ENCODE data around the gene GPC5.

GPC5 gene

DNA sequence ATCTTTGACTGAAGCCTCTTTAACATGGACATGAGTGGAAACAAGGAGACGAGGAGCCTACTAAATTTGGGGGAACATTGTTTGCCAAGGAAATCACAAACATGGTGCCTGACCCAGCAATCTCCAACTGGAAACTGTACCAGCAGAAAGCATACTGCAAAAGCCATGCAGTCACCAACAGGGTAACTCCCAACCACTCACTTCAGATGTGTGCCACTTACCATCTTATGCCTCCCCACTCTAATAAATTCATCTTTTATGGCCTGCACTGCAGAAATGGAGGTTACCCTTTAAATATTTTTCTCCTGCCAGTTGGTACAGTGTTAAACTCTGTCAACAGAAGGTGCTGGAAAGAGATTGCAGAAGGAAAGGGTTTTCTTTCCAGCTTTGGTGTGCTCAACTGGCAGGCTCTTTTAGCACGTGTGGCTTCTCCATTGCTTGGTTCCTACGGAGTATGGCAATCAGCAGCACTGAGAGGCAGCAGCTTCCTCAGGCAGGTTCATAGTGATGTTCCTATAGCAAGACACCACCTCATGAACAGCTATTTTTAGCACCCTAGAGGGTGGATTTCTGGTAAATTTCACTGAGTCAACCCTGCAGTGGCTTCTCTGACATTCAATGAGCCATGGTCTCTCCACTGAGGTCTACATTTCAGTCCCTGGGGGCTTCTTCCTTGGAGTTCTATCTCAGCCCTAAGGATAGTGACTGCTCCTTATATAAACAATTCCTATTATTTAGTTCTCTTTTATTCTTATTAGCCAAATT lies 29.6 kb upstream of the GPC5 start:
- no peak overlapping the region for H3K4me3 ChIP-seq (ENCODE audit: low read length in 2 of 2)
- no peaks in the 10 kb centered on the region for H3K9me3 ChIP-seq (ENCODE audit: control insufficient read depth in 2 of 2, low read length in 2 of 2)
- H3K4me1 ChIP-seq (ENCODE audit: control insufficient read depth in 2 of 2, insufficient read depth in 2 of 2, low read length in 2 of 2): no peaks in the 10 kb centered on the region
- no peak overlapping the region for H3K9ac ChIP-seq (ENCODE audit: low read depth in 1 of 2, low read length in 2 of 2)
- peaks cover 0 to 3% of the 10 kb centered on the region in 2 donors for H3K27me3 ChIP-seq (ENCODE audit: control insufficient read depth in 2 of 2, insufficient read depth in 2 of 2, low read length in 2 of 2)
- H3K36me3 ChIP-seq (ENCODE audit: control insufficient read depth in 2 of 2, insufficient read depth in 2 of 2, low read length in 2 of 2): no peaks in the 10 kb centered on the region
- no peak overlapping the region for H3K27ac ChIP-seq (ENCODE audit: low read depth in 2 of 2, low read length in 2 of 2)

DNA sequence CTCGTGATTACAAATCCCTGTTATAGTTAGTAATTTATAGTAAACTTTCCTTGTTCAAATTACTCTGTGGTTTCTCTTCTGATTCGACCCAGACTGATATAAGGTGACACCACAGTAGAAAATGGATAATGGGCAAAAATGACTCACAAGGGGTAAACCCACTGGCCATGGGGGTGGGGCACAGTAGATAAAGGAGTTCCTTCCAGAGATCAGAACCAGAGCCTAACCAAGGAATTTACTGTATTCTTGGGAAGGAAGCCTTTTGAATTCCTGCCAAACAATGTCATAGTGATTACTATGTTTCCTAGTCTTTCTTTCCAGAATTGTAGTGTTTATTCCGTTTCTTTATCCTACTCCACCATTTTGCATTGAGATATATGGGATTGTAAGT lies 29.0 kb upstream of the GPC5 start:
- no peaks in the 10 kb centered on the region for H3K4me1 ChIP-seq (ENCODE audit: control insufficient read depth in 2 of 2, insufficient read depth in 2 of 2, low read length in 2 of 2)
- H3K36me3 ChIP-seq (ENCODE audit: control insufficient read depth in 2 of 2, insufficient read depth in 2 of 2, low read length in 2 of 2): no peaks in the 10 kb centered on the region
- H3K9ac ChIP-seq (ENCODE audit: low read depth in 1 of 2, low read length in 2 of 2): no peak overlapping the region
- peaks cover 0 to 4% of the 10 kb centered on the region in 2 donors for H3K27me3 ChIP-seq (ENCODE audit: control insufficient read depth in 2 of 2, insufficient read depth in 2 of 2, low read length in 2 of 2)
- H3K27ac ChIP-seq (ENCODE audit: low read depth in 2 of 2, low read length in 2 of 2): no peak overlapping the region
- H3K4me3 ChIP-seq (ENCODE audit: low read length in 2 of 2): no peak overlapping the region
- no peaks in the 10 kb centered on the region for H3K9me3 ChIP-seq (ENCODE audit: control insufficient read depth in 2 of 2, low read length in 2 of 2)

- H3K36me3 ChIP-seq (ENCODE audit: control insufficient read depth in 2 of 2, insufficient read depth in 2 of 2, low read length in 2 of 2): no peaks in the 10 kb centered on the region
- H3K9me3 ChIP-seq (ENCODE audit: control insufficient read depth in 2 of 2, low read length in 2 of 2): no peaks in the 10 kb centered on the region
- H3K4me3 ChIP-seq (ENCODE audit: low read length in 2 of 2): no peak overlapping the region
- H3K27me3 ChIP-seq (ENCODE audit: control insufficient read depth in 2 of 2, insufficient read depth in 2 of 2, low read length in 2 of 2): peaks cover 0 to 4% of the 10 kb centered on the region in 2 donors
- H3K4me1 ChIP-seq (ENCODE audit: control insufficient read depth in 2 of 2, insufficient read depth in 2 of 2, low read length in 2 of 2): no peaks in the 10 kb centered on the region
- H3K9ac ChIP-seq (ENCODE audit: low read depth in 1 of 2, low read length in 2 of 2): no peak overlapping the region
- H3K27ac ChIP-seq (ENCODE audit: low read depth in 2 of 2, low read length in 2 of 2): no peak overlapping the region
Measured at GRCh38 chr13:91370501-91370900, 27.9 kb upstream of the GPC5 start.

- H3K4me1 ChIP-seq (ENCODE audit: control insufficient read depth in 2 of 2, insufficient read depth in 2 of 2, low read length in 2 of 2): no peaks in the 10 kb centered on the region
- no peaks in the 10 kb centered on the region for H3K9me3 ChIP-seq (ENCODE audit: control insufficient read depth in 2 of 2, low read length in 2 of 2)
- H3K36me3 ChIP-seq (ENCODE audit: control insufficient read depth in 2 of 2, insufficient read depth in 2 of 2, low read length in 2 of 2): no peaks in the 10 kb centered on the region
- no peak overlapping the region for H3K4me3 ChIP-seq (ENCODE audit: low read length in 2 of 2)
- no peak overlapping the region for H3K9ac ChIP-seq (ENCODE audit: low read depth in 1 of 2, low read length in 2 of 2)
- H3K27ac ChIP-seq (ENCODE audit: low read depth in 2 of 2, low read length in 2 of 2): no peak overlapping the region
- peaks cover 0 to 4% of the 10 kb centered on the region in 2 donors for H3K27me3 ChIP-seq (ENCODE audit: control insufficient read depth in 2 of 2, insufficient read depth in 2 of 2, low read length in 2 of 2)
Measured at GRCh38 chr13:91372911-91373310, 25.5 kb upstream of the GPC5 start.

DNA sequence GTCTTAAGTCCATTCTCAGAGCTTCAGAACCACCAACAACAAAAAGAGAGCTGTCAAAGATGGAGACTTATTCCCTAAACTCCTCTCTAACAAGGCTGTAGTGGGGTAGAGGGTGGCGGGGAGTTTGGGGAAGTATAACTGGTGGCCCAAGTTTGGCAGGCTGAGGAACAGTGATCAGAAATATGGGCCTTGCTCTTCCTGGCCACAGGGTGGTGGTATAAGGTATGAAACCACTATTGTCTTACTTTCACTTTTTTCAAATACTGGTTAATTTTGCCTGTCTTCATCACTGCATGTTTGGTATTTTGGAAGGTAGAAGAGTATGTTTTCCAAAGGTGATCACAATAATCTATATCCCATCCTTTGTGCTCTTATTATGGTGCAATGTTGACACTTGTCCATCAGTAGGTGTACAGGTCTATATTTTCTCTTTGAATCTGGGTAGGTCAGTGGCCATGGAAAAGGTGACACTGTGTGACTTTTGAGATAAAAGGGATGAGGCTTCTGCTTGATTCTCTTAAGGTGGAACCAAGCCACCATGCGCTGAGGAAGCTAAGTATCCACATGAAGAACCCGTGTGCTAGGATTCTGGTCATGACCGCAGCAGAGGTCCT lies 23.2 kb upstream of the GPC5 start:
- Histone ChIP-seq H3K27me3 (ENCODE audit: control insufficient read depth in 2 of 2, insufficient read depth in 2 of 2, low read length in 2 of 2) (peaks cover 0 to 4% of the 10 kb centered on the region in 2 donors), H3K27ac (ENCODE audit: low read depth in 2 of 2, low read length in 2 of 2) (no peak overlapping the region), H3K36me3 (ENCODE audit: control insufficient read depth in 2 of 2, insufficient read depth in 2 of 2, low read length in 2 of 2) (no peaks in the 10 kb centered on the region), H3K4me3 (ENCODE audit: low read length in 2 of 2) (no peak overlapping the region), H3K9me3 (ENCODE audit: control insufficient read depth in 2 of 2, low read length in 2 of 2) (no peaks in the 10 kb centered on the region), H3K4me1 (ENCODE audit: control insufficient read depth in 2 of 2, insufficient read depth in 2 of 2, low read length in 2 of 2) (no peaks in the 10 kb centered on the region), H3K9ac (ENCODE audit: low read depth in 1 of 2, low read length in 2 of 2) (no peak overlapping the region)

DNA sequence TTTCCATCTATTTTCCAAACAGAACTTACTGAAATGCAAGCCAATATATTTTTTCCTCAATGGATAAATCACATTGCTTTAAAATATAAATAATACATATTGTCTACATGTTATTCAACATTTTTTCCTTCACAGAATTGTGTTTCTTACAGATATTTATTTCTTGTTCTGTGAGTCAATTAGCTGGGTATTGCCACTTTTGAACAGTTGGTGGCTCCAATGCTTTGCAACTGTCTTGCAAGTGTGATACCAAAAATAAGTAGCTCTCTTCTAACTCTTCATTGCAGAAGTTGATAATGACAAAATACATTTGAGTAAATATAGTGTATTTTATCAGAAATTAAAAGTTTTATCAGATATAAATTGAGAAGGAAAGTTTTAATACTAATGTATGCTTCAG lies 17.1 kb upstream of the GPC5 start:
- no peak overlapping the region for H3K27ac ChIP-seq (ENCODE audit: low read depth in 2 of 2, low read length in 2 of 2)
- no peak overlapping the region for H3K9ac ChIP-seq (ENCODE audit: low read depth in 1 of 2, low read length in 2 of 2)
- no peaks in the 10 kb centered on the region for H3K36me3 ChIP-seq (ENCODE audit: control insufficient read depth in 2 of 2, insufficient read depth in 2 of 2, low read length in 2 of 2)
- no peaks in the 10 kb centered on the region for H3K4me1 ChIP-seq (ENCODE audit: control insufficient read depth in 2 of 2, insufficient read depth in 2 of 2, low read length in 2 of 2)
- H3K9me3 ChIP-seq (ENCODE audit: control insufficient read depth in 2 of 2, low read length in 2 of 2): no peaks in the 10 kb centered on the region
- H3K27me3 ChIP-seq (ENCODE audit: control insufficient read depth in 2 of 2, insufficient read depth in 2 of 2, low read length in 2 of 2): no peaks in the 10 kb centered on the region
- H3K4me3 ChIP-seq (ENCODE audit: low read length in 2 of 2): no peak overlapping the region

DNA sequence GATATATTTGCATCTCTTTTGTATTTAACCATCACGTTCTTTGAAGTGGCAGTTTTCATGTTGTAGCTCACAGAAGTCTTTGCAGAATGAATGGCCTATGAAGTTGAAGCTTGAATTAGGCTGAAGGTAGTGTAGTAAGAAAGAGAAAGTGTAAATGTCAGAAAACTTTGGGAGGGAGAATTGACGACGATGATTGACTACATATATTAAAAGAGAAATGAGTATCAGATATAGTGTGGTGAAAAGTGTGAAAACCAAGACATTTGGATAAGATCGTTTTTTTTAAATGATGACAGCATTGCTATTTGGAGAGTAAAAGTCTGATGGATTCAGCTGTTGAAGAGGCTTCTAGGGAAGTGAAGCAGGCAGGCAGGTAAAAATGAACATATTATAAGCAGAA lies 14.6 kb upstream of the GPC5 start:
- H3K4me3 ChIP-seq (ENCODE audit: low read length in 2 of 2): no peak overlapping the region
- no peaks in the 10 kb centered on the region for H3K36me3 ChIP-seq (ENCODE audit: control insufficient read depth in 2 of 2, insufficient read depth in 2 of 2, low read length in 2 of 2)
- H3K9ac ChIP-seq (ENCODE audit: low read depth in 1 of 2, low read length in 2 of 2): no peak overlapping the region
- H3K9me3 ChIP-seq (ENCODE audit: control insufficient read depth in 2 of 2, low read length in 2 of 2): no peaks in the 10 kb centered on the region
- H3K4me1 ChIP-seq (ENCODE audit: control insufficient read depth in 2 of 2, insufficient read depth in 2 of 2, low read length in 2 of 2): no peaks in the 10 kb centered on the region
- H3K27me3 ChIP-seq (ENCODE audit: control insufficient read depth in 2 of 2, insufficient read depth in 2 of 2, low read length in 2 of 2): no peaks in the 10 kb centered on the region
- no peak overlapping the region for H3K27ac ChIP-seq (ENCODE audit: low read depth in 2 of 2, low read length in 2 of 2)

GRCh38 chr13:91384896-91385295 lies 13.5 kb upstream of the GPC5 start:
- Histone ChIP-seq H3K9ac (ENCODE audit: low read depth in 1 of 2, low read length in 2 of 2) (no peak overlapping the region), H3K9me3 (ENCODE audit: control insufficient read depth in 2 of 2, low read length in 2 of 2) (no peaks in the 10 kb centered on the region), H3K4me3 (ENCODE audit: low read length in 2 of 2) (no peak overlapping the region), H3K36me3 (ENCODE audit: control insufficient read depth in 2 of 2, insufficient read depth in 2 of 2, low read length in 2 of 2) (no peaks in the 10 kb centered on the region), H3K27me3 (ENCODE audit: control insufficient read depth in 2 of 2, insufficient read depth in 2 of 2, low read length in 2 of 2) (no peaks in the 10 kb centered on the region), H3K4me1 (ENCODE audit: control insufficient read depth in 2 of 2, insufficient read depth in 2 of 2, low read length in 2 of 2) (no peaks in the 10 kb centered on the region), H3K27ac (ENCODE audit: low read depth in 2 of 2, low read length in 2 of 2) (no peak overlapping the region)

- Histone ChIP-seq H3K9ac (ENCODE audit: low read depth in 1 of 2, low read length in 2 of 2) (no peak overlapping the region), H3K27me3 (ENCODE audit: control insufficient read depth in 2 of 2, insufficient read depth in 2 of 2, low read length in 2 of 2) (peaks cover 0 to 3% of the 10 kb centered on the region in 2 donors), H3K4me3 (ENCODE audit: low read length in 2 of 2) (no peak overlapping the region), H3K9me3 (ENCODE audit: control insufficient read depth in 2 of 2, low read length in 2 of 2) (no peaks in the 10 kb centered on the region), H3K36me3 (ENCODE audit: control insufficient read depth in 2 of 2, insufficient read depth in 2 of 2, low read length in 2 of 2) (no peaks in the 10 kb centered on the region), H3K4me1 (ENCODE audit: control insufficient read depth in 2 of 2, insufficient read depth in 2 of 2, low read length in 2 of 2) (no peaks in the 10 kb centered on the region), H3K27ac (ENCODE audit: low read depth in 2 of 2, low read length in 2 of 2) (no peak overlapping the region)
Measured at GRCh38 chr13:91389186-91389585, 9.2 kb upstream of the GPC5 start.

DNA sequence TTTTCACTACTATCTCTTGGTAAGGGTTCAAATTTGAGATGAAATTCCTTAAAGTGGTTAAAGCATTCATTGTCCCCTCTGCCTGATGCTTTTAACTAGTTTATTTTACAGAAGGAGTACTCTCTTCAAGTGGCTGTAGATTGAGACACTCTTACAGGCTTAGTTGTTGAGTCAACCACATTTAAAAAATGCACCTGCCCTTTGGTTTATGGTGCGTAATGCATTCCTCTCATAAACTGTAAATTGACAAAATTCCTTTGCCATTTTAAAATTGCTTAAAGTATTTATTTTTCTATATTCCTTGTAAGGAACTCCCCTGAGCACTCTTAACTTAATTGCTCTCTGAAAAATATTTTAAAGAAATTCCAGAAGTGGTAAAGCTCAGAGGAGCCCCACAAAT lies 826 bp upstream of the GPC5 start:
- H3K36me3 ChIP-seq (ENCODE audit: control insufficient read depth in 2 of 2, insufficient read depth in 2 of 2, low read length in 2 of 2): no peaks in the 10 kb centered on the region
- H3K27me3 ChIP-seq (ENCODE audit: control insufficient read depth in 2 of 2, insufficient read depth in 2 of 2, low read length in 2 of 2): peaks cover 29 to 39% of the 10 kb centered on the region in 2 donors
- H3K4me1 ChIP-seq (ENCODE audit: control insufficient read depth in 2 of 2, insufficient read depth in 2 of 2, low read length in 2 of 2): peaks cover 7% of the 10 kb centered on the region in 2 donors
- H3K9me3 ChIP-seq (ENCODE audit: control insufficient read depth in 2 of 2, low read length in 2 of 2): no peaks in the 10 kb centered on the region
- no peak overlapping the region for H3K4me3 ChIP-seq (ENCODE audit: low read length in 2 of 2)
- no peak overlapping the region for H3K9ac ChIP-seq (ENCODE audit: low read depth in 1 of 2, low read length in 2 of 2)
- no peak overlapping the region for H3K27ac ChIP-seq (ENCODE audit: low read depth in 2 of 2, low read length in 2 of 2)
